GM21576 (cell line): ENCODE results near the gene RFX3.

ENCODE experiments used
- ATAC-seq: cut with Tn5 transposase; IDR thresholded peaks from one replicate; pipeline ENCODE4 v1.9.1; 2021; ENCODE audit warnings: mild to moderate bottlenecking, moderate library complexity; ENCODE audit not compliant: unreplicated experiment

Gene RFX3

GRCh38 chr9:3240656-3241268, 285.0 kb downstream of the RFX3 start:
- peak; percentile 92 for ATAC-seq

GRCh38 chr9:3239240-3239639, 286.6 kb downstream of the RFX3 start:
- ATAC-seq, result no peak

GRCh38 chr9:3238236-3238635, 287.6 kb downstream of the RFX3 start:
- no peak for ATAC-seq

GRCh38 chr9:3237121-3237520, 288.7 kb downstream of the RFX3 start:
- ATAC-seq, result no peak

GRCh38 chr9:3235497-3235896, 290.3 kb downstream of the RFX3 start:
- ATAC-seq, result no peak

GRCh38 chr9:3224931-3225330, 300.9 kb downstream of the RFX3 start:
- ATAC-seq, result no peak

GRCh38 chr9:3215658-3216057, 310.1 kb downstream of the RFX3 start:
- ATAC-seq, result no peak

- ATAC-seq, result no peak
These were observed 311.1 kb downstream of the RFX3 start for GRCh38 chr9:3214741-3215140.

GRCh38 chr9:3205421-3206095, 320.2 kb downstream of the RFX3 start:
- no peak for ATAC-seq

- no peak for ATAC-seq
These were observed 325.4 kb downstream of the RFX3 start for GRCh38 chr9:3200331-3200774.

GRCh38 chr9:3193791-3194190, 332.0 kb downstream of the RFX3 start:
- ATAC-seq, result no peak

- ATAC-seq, result no peak
These were observed 334.1 kb downstream of the RFX3 start for GRCh38 chr9:3191715-3192114.

GRCh38 chr9:3189113-3189861, 336.5 kb downstream of the RFX3 start:
- ATAC-seq, result no peak

- no peak for ATAC-seq
These were observed 339.1 kb downstream of the RFX3 start for GRCh38 chr9:3186751-3187150.

- peak; percentile 83 for ATAC-seq
These were observed 344.5 kb downstream of the RFX3 start for GRCh38 chr9:3181049-3181953.

- no peak for ATAC-seq
These were observed 345.1 kb downstream of the RFX3 start for GRCh38 chr9:3180696-3181048.

- ATAC-seq, result no peak
These were observed 346.1 kb downstream of the RFX3 start for GRCh38 chr9:3179711-3180110.

GRCh38 chr9:3177936-3178335, 347.9 kb downstream of the RFX3 start:
- ATAC-seq, result no peak

- ATAC-seq, result no peak
These were observed 348.5 kb downstream of the RFX3 start for GRCh38 chr9:3177146-3177761.

GRCh38 chr9:3173374-3173773, 352.4 kb downstream of the RFX3 start:
- ATAC-seq, result no peak

- ATAC-seq, result no peak
These were observed 355.0 kb downstream of the RFX3 start for GRCh38 chr9:3170819-3171218.
